Neural progenitor cell (in vitro differentiated cells): ENCODE measurements around the gene PLA2G4D. TPM values are rescaled to one million over a fixed set of nuclear protein-coding genes. Genes with fewer than 3 reads are reported as not detected.
A peak's percentile ranks its signal among the peaks of the same experiment; 100 is the strongest.

ENCODE experiments used
- DNase-seq: peaks from one replicate; pipeline ENCODE4 v3.0.0-alpha.2; 2016; ENCODE audit warnings: low spot score
- H2AFZ ChIP-seq: fragments of 200-600 bp; sonication (generic); replicated peaks from 2 replicates; pipeline ENCODE4 v1.6.1; 2016; ENCODE audit warnings: antibody characterized with exemption
- H3F3A ChIP-seq: fragments of 200-600 bp; sonication (generic); 2 replicates; pipeline ENCODE4 v1.6.1; 2016; ENCODE audit warnings: antibody characterized with exemption, low read depth
- H3K27ac ChIP-seq: fragments of 200-600 bp; sonication (generic); 2 replicates; pipeline ENCODE4 v1.5.1; 2016; ENCODE audit warnings: mild to moderate bottlenecking
- H3K27me3 ChIP-seq: fragments of 200-600 bp; sonication (generic); 2 replicates; pipeline ENCODE4 v1.6.1; 2016; ENCODE audit warnings: mild to moderate bottlenecking, moderate library complexity
- H3K36me3 ChIP-seq: fragments of 200-600 bp; sonication (generic); 2 replicates; pipeline ENCODE4 v1.5.1; 2016
- H3K4me1 ChIP-seq: fragments of 200-600 bp; sonication (generic); 2 replicates; pipeline ENCODE4 v1.6.1; 2016; ENCODE audit warnings: mixed run types
- H3K4me2 ChIP-seq: fragments of 200-600 bp; sonication (generic); 2 replicates; pipeline ENCODE4 v1.6.1; 2016
- H3K4me3 ChIP-seq: fragments of 200-600 bp; sonication (generic); 2 replicates; pipeline ENCODE4 v1.5.1; 2016
- H3K79me2 ChIP-seq: fragments of 200-600 bp; sonication (generic); 2 replicates; pipeline ENCODE4 v1.6.1; 2016; ENCODE audit warnings: low read depth
- H3K9ac ChIP-seq: fragments of 200-600 bp; sonication (generic); 2 replicates; pipeline ENCODE4 v1.6.1; 2016
- H3K9me3 ChIP-seq: fragments of 200-600 bp; sonication (generic); 2 replicates; pipeline ENCODE4 v1.5.1; 2016; ENCODE audit warnings: low read depth
- H4K20me1 ChIP-seq: fragments of 200-600 bp; sonication (generic); 2 replicates; pipeline ENCODE4 v1.6.1; 2016; ENCODE audit warnings: low read depth
- H3K27ac Mint-ChIP-seq: 3 replicates; pipeline ENCODE4 v1.8.0; 2021; ENCODE audit warnings: mixed read lengths
- H3K27me3 Mint-ChIP-seq: 2 replicates; pipeline ENCODE4 v1.8.0; 2022; ENCODE audit warnings: low read depth, mild to moderate bottlenecking, inconsistent platforms, moderate library complexity, mixed read lengths; ENCODE audit not compliant: insufficient read depth
- H3K36me3 Mint-ChIP-seq: 3 replicates; pipeline ENCODE4 v1.8.0; 2021; ENCODE audit warnings: mixed read lengths
- H3K4me1 Mint-ChIP-seq: 3 replicates; pipeline ENCODE4 v1.8.0; 2021; ENCODE audit warnings: mixed read lengths
- H3K4me3 Mint-ChIP-seq: 3 replicates; pipeline ENCODE4 v1.8.0; 2021; ENCODE audit warnings: mild to moderate bottlenecking, moderate library complexity, mixed read lengths
- H3K9me3 Mint-ChIP-seq: 3 replicates; pipeline ENCODE4 v1.8.0; 2020; ENCODE audit warnings: mixed read lengths
- CTCF ChIP-seq: fragments of 200-600 bp; sonication (generic); IDR thresholded peaks from 2 replicates; pipeline ENCODE4 v1.5.1; 2017; ENCODE audit warnings: antibody characterized with exemption, mild to moderate bottlenecking
- EZH2 ChIP-seq: fragments of 200-600 bp; sonication (generic); IDR thresholded peaks from 2 replicates; pipeline ENCODE4 v1.6.1; 2017; ENCODE audit warnings: antibody characterized with exemption, mild to moderate bottlenecking, moderate library complexity
- EZH2phosphoT487 ChIP-seq: fragments of 200-600 bp; sonication (generic); IDR thresholded peaks from 2 replicates; pipeline ENCODE4 v1.6.1; 2017; ENCODE audit warnings: antibody characterized with exemption
- total RNA-seq: library from RNA; depleted of rRNA; stranded (reverse); fragments of >200 nt; gene quantifications from 2 replicates; pipeline ENCODE4 v1.2.3, GENCODE V29; 2015; ENCODE audit warnings: low replicate concordance

The PLA2G4D gene
- total RNA-seq, 1 donor from 2014 or later: not detected

- no peaks in the 10 kb centered on the region for H4K20me1 ChIP-seq
Observed at GRCh38 chr15:42135351-42135750, 41.0 kb upstream of the PLA2G4D start.

GRCh38 chr15:42134617-42135245 is 40.4 kb upstream of the PLA2G4D start:
- Histone ChIP-seq H3K4me2 (no peak overlapping the region), H3K27ac (no peak overlapping the region), H3K4me1 (peaks cover 26% of the 10 kb centered on the region), H3K9me3 (no peaks in the 10 kb centered on the region), H3K27me3 (no peaks in the 10 kb centered on the region), H3K4me3 (no peak overlapping the region), H2AFZ (no peak overlapping the region), H4K20me1 (no peaks in the 10 kb centered on the region), H3K9ac (no peak overlapping the region), H3K36me3 (no peaks in the 10 kb centered on the region), H3K79me2 (no peaks in the 10 kb centered on the region), H3F3A (peaks cover 12% of the 10 kb centered on the region)
- Mint-ChIP-seq H3K27ac (no peak overlapping the region), H3K4me3 (no peak overlapping the region), H3K4me1 (peaks cover 14% of the 10 kb centered on the region), H3K27me3 (peaks cover 7% of the 10 kb centered on the region), H3K36me3 (no peaks in the 10 kb centered on the region), H3K9me3 (peaks cover 7% of the 10 kb centered on the region)
- TF ChIP-seq CTCF: no peak
- TF ChIP-seq EZH2: no peak
- no peak for TF ChIP-seq EZH2phosphoT487
- DNase-seq: no peak

More at GRCh38 chr15:42135351-42135750, 41.0 kb upstream of the PLA2G4D start:
- Mint-ChIP-seq H3K9me3 (peaks cover 7% of the 10 kb centered on the region), H3K27me3 (peaks cover 7% of the 10 kb centered on the region), H3K36me3 (no peaks in the 10 kb centered on the region), H3K27ac (no peak overlapping the region), H3K4me3 (no peak overlapping the region), H3K4me1 (peaks cover 18% of the 10 kb centered on the region)
- Histone ChIP-seq H3K4me1 (peaks cover 26% of the 10 kb centered on the region), H3K4me2 (no peak overlapping the region), H3K36me3 (no peaks in the 10 kb centered on the region), H3K9ac (no peak overlapping the region), H3K79me2 (no peaks in the 10 kb centered on the region), H3K27ac (no peak overlapping the region), H3K27me3 (no peaks in the 10 kb centered on the region), H3K4me3 (no peak overlapping the region), H3F3A (peaks cover 12% of the 10 kb centered on the region), H3K9me3 (no peaks in the 10 kb centered on the region), H2AFZ (no peak overlapping the region)
- TF ChIP-seq EZH2phosphoT487 (no peak), CTCF (no peak), EZH2 (no peak)
- DNase-seq: no peak

GRCh38 chr15:42133886-42134502 is 39.6 kb upstream of the PLA2G4D start:
- Histone ChIP-seq H3K27me3 (no peaks in the 10 kb centered on the region), H3K4me3 (no peak overlapping the region), H3K79me2 (no peaks in the 10 kb centered on the region), H3K4me2 (no peak overlapping the region), H3K4me1 (peaks cover 26% of the 10 kb centered on the region), H3K9ac (no peak overlapping the region), H4K20me1 (no peaks in the 10 kb centered on the region), H3K36me3 (no peaks in the 10 kb centered on the region), H3F3A (peaks cover 12% of the 10 kb centered on the region), H2AFZ (no peak overlapping the region), H3K27ac (no peak overlapping the region), H3K9me3 (no peaks in the 10 kb centered on the region)
- TF ChIP-seq CTCF (peak; percentile 68), EZH2phosphoT487 (no peak)
- peaks cover 14% of the 10 kb centered on the region for H3K4me1 Mint-ChIP-seq
- peaks cover 7% of the 10 kb centered on the region for H3K27me3 Mint-ChIP-seq
- peak; percentile 68 for DNase-seq
- H3K9me3 Mint-ChIP-seq: no peaks in the 10 kb centered on the region
- no peaks in the 10 kb centered on the region for H3K36me3 Mint-ChIP-seq
- no peak overlapping the region for H3K4me3 Mint-ChIP-seq
- no peak overlapping the region for H3K27ac Mint-ChIP-seq
